GM18526 (cell line): ENCODE results near the gene MAN1B1.

Experiments
- POLR2A ChIP-seq: IDR thresholded peaks from 3 replicates; pipeline ENCODE4 v1.6.1; 2011; ENCODE audit not compliant: insufficient read length; ENCODE audit errors: extremely low read depth

The MAN1B1 gene

GRCh38 chr9:137148661-137149060 lies 61.9 kb downstream of the MAN1B1 start:
- TF ChIP-seq POLR2A: no peak

DNA sequence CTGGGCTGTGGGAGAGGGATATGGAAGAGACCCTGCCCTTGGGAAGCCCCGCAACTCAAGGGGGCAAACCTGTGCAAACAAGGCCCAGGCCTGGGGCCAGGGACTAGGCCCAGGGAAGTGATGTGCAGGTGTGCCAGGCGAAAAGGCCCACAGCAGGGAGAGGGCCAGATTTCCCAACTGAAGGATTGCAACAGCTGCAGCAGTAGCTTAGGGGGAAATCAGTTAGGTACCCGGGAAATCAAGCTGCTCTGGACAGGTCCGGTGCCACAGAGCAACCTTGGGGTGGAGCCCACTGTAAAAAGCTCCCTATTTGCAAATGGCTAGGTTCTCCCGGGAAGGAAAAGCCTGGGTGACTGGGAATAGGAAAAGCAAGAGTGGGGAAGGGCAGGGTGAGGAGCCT lies 62.6 kb downstream of the MAN1B1 start:
- TF ChIP-seq POLR2A: no peak

DNA sequence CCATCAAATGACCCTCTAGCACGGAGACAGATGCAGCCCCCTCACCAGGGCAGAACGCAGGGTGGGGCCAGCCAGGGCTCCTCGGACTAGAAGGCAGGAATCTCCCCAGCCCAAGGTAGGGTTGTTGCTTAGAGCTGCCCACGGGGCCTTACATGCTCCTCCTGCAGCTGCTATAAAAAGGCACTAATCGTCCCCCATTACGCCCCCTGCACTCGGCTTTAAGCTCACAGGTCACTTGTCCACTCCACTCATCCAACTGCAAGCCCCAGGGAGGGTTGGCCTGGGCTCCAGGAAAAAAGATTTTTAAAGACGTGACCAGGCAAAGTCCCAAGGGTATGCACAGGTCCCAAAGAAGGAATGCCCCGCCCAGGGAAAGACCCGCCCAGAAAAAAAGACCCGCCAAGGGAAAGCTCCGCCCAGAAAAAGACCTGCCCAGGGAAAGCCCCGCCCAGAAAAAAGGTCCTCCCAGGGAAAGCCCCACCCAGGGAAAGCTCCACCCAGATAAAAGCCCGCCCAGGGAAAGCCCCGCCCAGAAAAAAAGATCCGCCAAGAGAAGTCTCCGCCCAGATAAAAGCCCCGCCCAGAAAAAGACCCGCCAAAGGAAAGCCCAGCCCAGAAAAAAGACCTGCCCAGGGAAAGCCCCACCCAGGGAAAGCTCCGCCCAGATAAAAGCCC lies 63.3 kb downstream of the MAN1B1 start:
- TF ChIP-seq POLR2A: no peak

- TF ChIP-seq POLR2A: no peak
Measured at GRCh38 chr9:137150617-137151457, 64.1 kb downstream of the MAN1B1 start.

DNA sequence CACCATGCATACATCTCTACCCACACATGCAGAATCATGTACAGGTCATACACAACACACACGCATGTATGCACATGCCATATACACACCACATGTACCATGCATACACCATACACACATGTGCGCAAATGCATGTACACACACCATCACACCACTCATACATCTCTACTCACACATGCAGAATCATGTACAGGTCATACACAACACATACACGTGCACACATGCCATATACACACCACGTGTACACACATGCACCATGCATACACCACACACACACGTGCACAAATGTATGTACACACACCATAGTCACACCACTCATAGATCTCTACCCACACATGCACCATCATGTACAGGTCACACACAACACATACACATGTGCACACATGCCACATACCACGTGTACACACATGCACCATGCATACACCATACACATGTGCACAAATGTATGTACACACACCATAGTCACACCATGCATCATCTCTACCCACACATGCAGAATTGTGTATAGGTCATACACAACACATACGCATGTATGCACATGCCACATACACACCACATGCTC lies 66.1 kb downstream of the MAN1B1 start:
- no peak for TF ChIP-seq POLR2A

DNA sequence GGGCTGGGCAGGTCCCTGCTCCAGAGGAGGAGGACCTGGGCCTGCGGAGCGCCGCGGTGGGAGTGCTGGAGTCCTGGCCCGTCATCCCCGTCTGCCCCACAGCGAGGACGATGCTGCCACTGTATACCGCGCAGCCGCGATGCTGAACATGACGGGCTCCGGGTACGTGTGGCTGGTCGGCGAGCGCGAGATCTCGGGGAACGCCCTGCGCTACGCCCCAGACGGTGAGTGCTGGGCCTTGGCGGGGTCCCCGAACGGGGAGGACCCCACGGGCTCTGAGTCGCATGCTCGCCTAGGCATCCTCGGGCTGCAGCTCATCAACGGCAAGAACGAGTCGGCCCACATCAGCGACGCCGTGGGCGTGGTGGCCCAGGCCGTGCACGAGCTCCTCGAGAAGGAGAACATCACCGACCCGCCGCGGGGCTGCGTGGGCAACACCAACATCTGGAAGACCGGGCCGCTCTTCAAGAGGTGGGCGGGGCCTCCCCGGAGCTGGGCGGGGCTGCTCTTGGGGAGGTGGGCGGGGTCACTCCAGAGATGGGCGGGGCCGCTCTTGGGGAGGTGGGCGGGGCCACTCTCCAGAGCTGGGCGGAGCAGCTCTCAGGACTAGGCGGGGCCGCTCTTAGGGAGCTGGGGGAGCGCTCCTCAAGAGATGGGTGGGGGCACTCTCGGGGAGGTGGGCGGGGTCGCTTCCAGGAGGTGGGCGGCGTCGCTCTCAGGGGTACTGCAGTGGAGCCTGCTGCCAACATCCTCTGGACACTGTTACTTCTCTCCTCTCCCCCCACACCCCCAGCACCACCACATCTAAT lies 70.0 kb downstream of the MAN1B1 start:
- peak; percentile 43 for TF ChIP-seq POLR2A

GRCh38 chr9:137157618-137158415 lies 71.0 kb downstream of the MAN1B1 start:
- TF ChIP-seq POLR2A: no peak

GRCh38 chr9:137158625-137159024 lies 71.8 kb downstream of the MAN1B1 start:
- TF ChIP-seq POLR2A: no peak
